H1 (cell line): ENCODE data around the gene ATG7. TPM values are rescaled to one million over a fixed set of nuclear protein-coding genes. Genes with fewer than 3 reads are reported as not detected.
A peak's percentile ranks its signal among the peaks of the same experiment; 100 is the strongest.

Source experiments
- CTCF ChIA-PET: fragments of 300-600 bp; sonication (Branson Sonifier 250); formaldehyde crosslinking; loops from one replicate; lab custom pipeline; 2021; ENCODE audit not compliant: partially characterized antibody; lab: Charles Lee
- POLR2A ChIA-PET: fragments of 300-600 bp; sonication (Branson Sonifier 250); formaldehyde crosslinking; loops from one replicate; lab custom pipeline; 2021; ENCODE audit warnings: inconsistent platforms; ENCODE audit not compliant: partially characterized antibody; lab: Charles Lee
- DNase-seq, 2 experiments: peaks; one replicate each; pipeline versions ENCODE4 v3.0.0 to v3.0.0-alpha.2; 2010 to 2022; ENCODE audit warnings: low spot score in 2 of 2, low read depth in 1 of 2, mixed read lengths in 1 of 2
- FAIRE-seq: peaks from 2 replicates; lab custom pipeline; 2011; peaks lifted over from hg19 to GRCh38; lab: Jason Lieb, UNC
- H2AFZ ChIP-seq: 2 replicates; pipeline ENCODE4 v1.8.1; 2012; ENCODE audit warnings: low read length, inconsistent platforms
- H2AK5ac ChIP-seq: 2 replicates; pipeline ENCODE4 v1.6.1; 2013; ENCODE audit warnings: low read depth, low read length
- H2BK120ac ChIP-seq: replicated peaks from 2 replicates; pipeline ENCODE3; 2013; ENCODE audit warnings: low read depth, low read length, inconsistent platforms
- H2BK12ac ChIP-seq: 2 replicates; pipeline ENCODE4 v1.6.1; 2013; ENCODE audit warnings: low read depth, low read length
- H2BK15ac ChIP-seq: 2 replicates; pipeline ENCODE4 v1.6.1; 2013; ENCODE audit warnings: low read length
- H2BK20ac ChIP-seq: 2 replicates; pipeline ENCODE4 v1.6.1; 2013; ENCODE audit warnings: low read length
- H2BK5ac ChIP-seq: 2 replicates; pipeline ENCODE4 v1.6.1; 2013; ENCODE audit warnings: low read depth, low read length
- H3K14ac ChIP-seq: 2 replicates; pipeline ENCODE4 v1.6.1; 2013; ENCODE audit warnings: inconsistent platforms; ENCODE audit not compliant: insufficient read length
- H3K18ac ChIP-seq: 2 replicates; pipeline ENCODE4 v1.6.1; 2013; ENCODE audit warnings: low read length; ENCODE audit errors: extremely low read depth
- H3K23ac ChIP-seq: 2 replicates; pipeline ENCODE4 v1.6.1; 2013; ENCODE audit warnings: inconsistent platforms; ENCODE audit not compliant: insufficient read length
- H3K23me2 ChIP-seq: 2 replicates; pipeline ENCODE4 v1.6.1; 2013; ENCODE audit warnings: low read depth, low read length
- H3K27ac ChIP-seq: 2 replicates; pipeline ENCODE4 v1.6.1; 2011; ENCODE audit warnings: low read depth, low read length, inconsistent platforms
- H3K27me3 ChIP-seq, 4 experiments: replicated peaks in 1 of 4; 1 replicate in 1 of 4; 2 replicates in 3 of 4; pipeline versions ENCODE4 v1.6.1 to v1.8.1; 2011 to 2013; ENCODE audit warnings: low read length in 3 of 4, mild to moderate bottlenecking in 3 of 4, inconsistent platforms in 2 of 4, mixed read lengths in 2 of 4, moderate library complexity in 1 of 4; ENCODE audit not compliant: control insufficient read depth in 3 of 4, insufficient read depth in 3 of 4; ENCODE audit errors: extremely low read depth in 1 of 4
- H3K36me3 ChIP-seq, 4 experiments: 2 replicates each; pipeline versions ENCODE4 v1.6.1 to v1.8.1; 2011 to 2013; ENCODE audit warnings: mild to moderate bottlenecking in 4 of 4, low read length in 3 of 4, moderate library complexity in 2 of 4, control low read depth in 1 of 4, inconsistent platforms in 1 of 4; ENCODE audit not compliant: insufficient read depth in 4 of 4, control insufficient read depth in 2 of 4
- H3K4ac ChIP-seq: replicated peaks from 2 replicates; pipeline ENCODE3; 2013; ENCODE audit warnings: low read length, low read depth, mixed read lengths, inconsistent platforms; ENCODE audit not compliant: insufficient read length
- H3K4me1 ChIP-seq, 4 experiments: replicated peaks in 1 of 4; 1 replicate in 1 of 4; 2 replicates in 3 of 4; pipeline versions ENCODE4 v1.6.1 to v1.8.1; 2011 to 2013; ENCODE audit warnings: low read length in 3 of 4, inconsistent platforms in 2 of 4, mixed read lengths in 1 of 4; ENCODE audit not compliant: insufficient read depth in 4 of 4, control insufficient read depth in 3 of 4
- H3K4me2 ChIP-seq, 2 experiments: 2 replicates each; pipeline versions ENCODE4 v1.6.1 to v1.8.1; 2011 to 2013; ENCODE audit warnings: low read depth in 2 of 2, low read length in 2 of 2, control low read depth in 1 of 2, inconsistent platforms in 1 of 2, mild to moderate bottlenecking in 1 of 2; ENCODE audit not compliant: insufficient read depth in 1 of 2
- H3K4me3 ChIP-seq, 4 experiments: fragments of 200-600, 300-600 bp in 1 of 4; sonication (generic), shearing (Covaris generic), sonication (Bioruptor Twin) in 1 of 4; 2 replicates each; pipeline versions ENCODE4 v1.5.1 to v1.8.1; 2011 to 2016; ENCODE audit warnings: low read length in 4 of 4, low read depth in 3 of 4, control low read depth in 2 of 4, inconsistent platforms in 2 of 4, mild to moderate bottlenecking in 2 of 4, mixed read lengths in 1 of 4, moderate library complexity in 1 of 4; ENCODE audit not compliant: insufficient read depth in 2 of 4; ENCODE audit errors: extremely low read depth in 1 of 4
- H3K56ac ChIP-seq: replicated peaks from 2 replicates; pipeline ENCODE3; 2013; ENCODE audit warnings: low read depth, mild to moderate bottlenecking, mixed read lengths, low read length, inconsistent platforms; ENCODE audit not compliant: insufficient read length
- H3K79me1 ChIP-seq: 2 replicates; pipeline ENCODE4 v1.6.1; 2013; ENCODE audit warnings: low read depth, low read length, control low read depth
- H3K79me2 ChIP-seq, 2 experiments: 2 replicates each; pipeline versions ENCODE4 v1.6.1 to v1.8.1; 2012 to 2013; ENCODE audit warnings: low read length in 2 of 2, mild to moderate bottlenecking in 2 of 2, inconsistent platforms in 1 of 2; ENCODE audit not compliant: insufficient read depth in 2 of 2, control insufficient read depth in 1 of 2
- H3K9ac ChIP-seq, 4 experiments: replicated peaks in 1 of 4; 1 replicate in 1 of 4; 2 replicates in 3 of 4; pipeline versions ENCODE4 v1.6.1 to v1.8.1; 2011 to 2013; ENCODE audit warnings: low read depth in 3 of 4, low read length in 3 of 4, control low read depth in 2 of 4, mild to moderate bottlenecking in 2 of 4, moderate library complexity in 2 of 4, inconsistent platforms in 1 of 4; ENCODE audit errors: extremely low read depth in 1 of 4
- H3K9me3 ChIP-seq, 2 experiments: 2 replicates each; pipeline versions ENCODE4 v1.6.1 to v1.8.1; 2012 to 2013; ENCODE audit warnings: mild to moderate bottlenecking in 2 of 2, moderate library complexity in 2 of 2, control low read depth in 1 of 2, inconsistent platforms in 1 of 2, low read depth in 1 of 2, low read length in 1 of 2, mixed read lengths in 1 of 2; ENCODE audit not compliant: insufficient read depth in 2 of 2
- H4K20me1 ChIP-seq, 2 experiments: replicated peaks in 1 of 2; 2 replicates each; pipeline versions ENCODE3 to v1.8.1; 2011 to 2013; ENCODE audit warnings: inconsistent platforms in 2 of 2, low read length in 2 of 2, mild to moderate bottlenecking in 1 of 2; ENCODE audit not compliant: insufficient read depth in 2 of 2, control insufficient read depth in 1 of 2
- H4K5ac ChIP-seq: 2 replicates; pipeline ENCODE4 v1.6.1; 2013; ENCODE audit warnings: low read length, low read depth, mixed read lengths, inconsistent platforms; ENCODE audit not compliant: insufficient read length
- H4K8ac ChIP-seq: 2 replicates; pipeline ENCODE4 v1.8.0; 2013; ENCODE audit warnings: mild to moderate bottlenecking, moderate library complexity, low read length, inconsistent platforms; ENCODE audit not compliant: insufficient read depth; ENCODE audit errors: extremely low read depth
- H4K91ac ChIP-seq: replicated peaks from 2 replicates; pipeline ENCODE3; 2013; ENCODE audit warnings: low read length, mixed read lengths, inconsistent platforms; ENCODE audit not compliant: insufficient read length
- CREB1 ChIP-seq: IDR thresholded peaks from 2 replicates; pipeline ENCODE4 v1.6.1; 2012; ENCODE audit warnings: inconsistent platforms
- EZH2 ChIP-seq: fragments of 200-600 bp; sonication (generic); IDR thresholded peaks from 2 replicates; pipeline ENCODE4 v1.7.1; 2012; ENCODE audit warnings: low read depth, mild to moderate bottlenecking, moderate library complexity, low read length, inconsistent platforms; ENCODE audit not compliant: severe bottlenecking
- GTF2F1 ChIP-seq: IDR thresholded peaks from 2 replicates; pipeline ENCODE4 v1.6.1; 2012; ENCODE audit warnings: low read depth, low read length, improper control_type of control experiment, borderline replicate concordance
- KDM4A ChIP-seq: IDR thresholded peaks from one replicate; pipeline ENCODE4 v1.7.1; 2012; ENCODE audit warnings: low read depth, mild to moderate bottlenecking, moderate library complexity, low read length, inconsistent platforms; ENCODE audit not compliant: severe bottlenecking
- KDM5A ChIP-seq: fragments of 200-600 bp; IDR thresholded peaks from 2 replicates; pipeline ENCODE4 v1.7.1; 2012; ENCODE audit warnings: mild to moderate bottlenecking, low read length, inconsistent platforms, mixed read lengths
- RAD21 ChIP-seq, 2 experiments: IDR thresholded peaks in 1 of 2; conservative IDR thresholded peaks in 1 of 2; 2 replicates each; pipeline ENCODE4 v1.6.1; 2011; ENCODE audit warnings: low read depth in 2 of 2, low read length in 2 of 2, improper control_type of control experiment in 1 of 2, inconsistent platforms in 1 of 2, mild to moderate bottlenecking in 1 of 2, moderate library complexity in 1 of 2
- SP1 ChIP-seq: IDR thresholded peaks from 2 replicates; pipeline ENCODE4 v1.6.1; 2011; ENCODE audit warnings: low read depth, low read length
- TAF1 ChIP-seq: IDR thresholded peaks from 2 replicates; pipeline ENCODE4 v1.6.1; 2011; ENCODE audit warnings: mild to moderate bottlenecking, low read depth, low read length
- TCF12 ChIP-seq: IDR thresholded peaks from 2 replicates; pipeline ENCODE4 v1.6.1; 2011; ENCODE audit warnings: low read depth, mild to moderate bottlenecking, low read length
- USF2 ChIP-seq: IDR thresholded peaks from 2 replicates; pipeline ENCODE4 v1.6.1; 2011; ENCODE audit warnings: low read length, improper control_type of control experiment
- WGBS, 2 experiments: shearing (Covaris generic) in 1 of 2; methylation state at CpG; one replicate each; pipeline versions ENCODE4 v1.1.6 to v1.1.7; 2013 to 2015; ENCODE audit warnings: low lambda C conversion rate in 2 of 2, mixed read lengths in 2 of 2, inconsistent platforms in 1 of 2, low coverage in 1 of 2, missing lambda C conversion rate in 1 of 2; ENCODE audit not compliant: insufficient replicate concordance in 2 of 2, insufficient coverage in 1 of 2, insufficient read length in 1 of 2; ENCODE audit errors: extremely low coverage in 1 of 2, missing lambda C conversion rate in 1 of 2; 5-methylcytosine and 5-hydroxymethylcytosine counted together
- polyA plus RNA-seq, 7 experiments: library from polyadenylated mRNA; depleted of rRNA in 3 of 7; stranded (reverse) in 5 of 7; unstranded in 2 of 7; fragments of >200 nt in 5 of 7; fragments of 200-250 nt in 2 of 7; gene quantifications; 1 replicate in 5 of 7; 2 replicates in 1 of 7; 4 replicates in 1 of 7; pipeline versions ENCODE4 v1.2.1 to v1.2.3, GENCODE V29; 2011 to 2013; ENCODE audit warnings: missing spikeins in 2 of 7, mixed read lengths in 2 of 7
- total RNA-seq: library from RNA; stranded (reverse); fragmentation: NEBNext Ultra II Directional; extraction: Animal tissue kit (Norgen Biotek cat#: 25700); gene quantifications from 2 replicates; pipeline ENCODE4 v1.2.1, GENCODE V29; 2021

ATG7 gene
- total and polyA plus RNA-seq, 2 of the 8 experiments (the other 6 are each of a cell fraction or from before 2014, with no cell fraction given): 15.0 to 19.1 TPM

- H3K18ac ChIP-seq: peak overlapping the region; percentile 32; the same call in 1 of the 2 replicates
- H3K23ac ChIP-seq: no peak overlapping the region
- no peak overlapping the region for H2BK5ac ChIP-seq
- H3K79me1 ChIP-seq: no peaks in the 10 kb centered on the region
- H2BK12ac ChIP-seq: no peak overlapping the region
- H3K27ac ChIP-seq: no peak overlapping the region
- no peak overlapping the region for H3K4me3 ChIP-seq
- H3K4me2 ChIP-seq: no peak overlapping the region
- H3K14ac ChIP-seq: no peak overlapping the region
- no peak overlapping the region; a peak in 1 of 7 replicates for H3K9ac ChIP-seq
- H2BK120ac ChIP-seq: no peak overlapping the region
- peaks cover 0 to 4% (median 0%) of the 10 kb centered on the region in 4 experiments; a peak in 2 of 7 replicates for H3K4me1 ChIP-seq
- H3K4ac ChIP-seq: no peak overlapping the region
- H3K27me3 ChIP-seq: no peaks in the 10 kb centered on the region
- H2AK5ac ChIP-seq: no peak overlapping the region
- H3K9me3 ChIP-seq: no peaks in the 10 kb centered on the region
- H2AFZ ChIP-seq: no peak overlapping the region
- DNase-seq (no peak), FAIRE-seq (no peak)
- H3K23me2 ChIP-seq: no peaks in the 10 kb centered on the region
- no peak overlapping the region for H4K8ac ChIP-seq
- H4K20me1 ChIP-seq: no peaks in the 10 kb centered on the region
- no peak overlapping the region for H4K91ac ChIP-seq
- no peaks in the 10 kb centered on the region for H3K36me3 ChIP-seq
- 90% methylated on average over 19 of the region's 19 CpGs; no CpG with 5 or more reads in 1 of the 2 experiments for WGBS, 2 experiments
- H4K5ac ChIP-seq: no peak overlapping the region
- no peak overlapping the region for H3K56ac ChIP-seq
- ChIA-PET CTCF (interaction anchor here (0.6 kb wide), 1 partner anchor 137 kb away, joined by 4 read pairs; no protein-coding TSS in a partner anchor), POLR2A (no interaction called here)
- H2BK15ac ChIP-seq: no peak overlapping the region
- H2BK20ac ChIP-seq: no peak overlapping the region
- no peaks in the 10 kb centered on the region for H3K79me2 ChIP-seq
- TF ChIP-seq TAF1 (no peak), GTF2F1 (no peak), KDM4A (no peak), TCF12 (no peak), EZH2 (no peak), KDM5A (no peak), CREB1 (no peak), SP1 (no peak), USF2 (no peak), RAD21 (IDR thresholded peaks at IDR 0.05 in 1 of 2, conservative IDR thresholded peaks at IDR 0.05 in 1 of 2; ENCODE audit: low read depth in 2 of 2, low read length in 2 of 2) (no peak)
- TF ChIP-seq, all 59 proteins: peak for 0
Measured at GRCh38 chr3:11543141-11543947, 271.1 kb downstream of the ATG7 start.
